GM21528 (cell line): ENCODE data around the gene TNFRSF6B.
A peak's percentile ranks its signal among the peaks of the same experiment; 100 is the strongest.

ENCODE experiments used
- ATAC-seq: cut with Tn5 transposase; IDR thresholded peaks from one replicate; pipeline ENCODE4 v1.9.1; 2021; ENCODE audit warnings: mild to moderate bottlenecking, moderate library complexity; ENCODE audit not compliant: unreplicated experiment, low FRiP score

The TNFRSF6B gene

DNA sequence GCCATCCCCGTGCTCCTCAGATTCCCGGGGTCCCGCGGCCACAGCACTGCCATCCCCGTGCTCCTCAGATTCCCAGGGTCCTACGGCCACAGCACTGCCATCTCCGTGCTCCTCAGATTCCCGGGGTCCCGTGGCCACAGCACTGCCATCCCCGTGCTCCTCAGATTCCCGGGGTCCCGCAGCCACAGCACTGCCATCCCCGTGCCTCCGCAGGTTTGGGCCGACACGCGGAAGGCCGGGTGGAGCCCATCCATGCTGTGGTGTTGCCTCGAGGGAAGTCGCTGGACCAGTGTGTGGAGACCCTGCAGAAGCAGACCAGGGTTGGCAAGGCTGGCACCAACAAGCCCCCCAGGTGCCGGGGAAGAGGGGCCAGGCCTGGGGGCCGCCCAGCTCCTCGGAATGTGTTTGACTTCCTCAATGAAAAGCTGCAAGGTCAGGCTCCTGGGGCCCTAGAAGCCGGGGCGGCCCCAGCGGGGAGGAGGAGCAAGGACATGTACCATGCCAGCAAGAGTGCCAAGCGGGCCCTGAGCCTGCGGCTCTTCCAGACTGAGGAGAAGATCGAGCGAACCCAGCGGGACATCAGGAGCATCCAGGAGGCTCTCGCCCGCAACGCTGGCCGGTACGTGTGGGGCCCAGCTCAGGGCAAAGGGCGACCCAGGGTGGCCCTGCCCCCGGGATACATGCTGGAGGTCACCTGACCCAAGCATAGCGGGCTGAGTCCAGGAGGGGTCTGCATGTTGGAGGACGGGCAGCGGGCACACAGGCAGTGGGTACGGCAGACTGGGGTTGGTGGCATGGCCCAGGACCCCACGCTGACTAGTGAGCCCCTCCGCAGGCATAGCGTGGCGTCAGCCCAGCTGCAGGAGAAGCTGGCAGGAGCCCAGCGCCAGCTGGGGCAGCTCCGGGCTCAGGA is 38.8 kb downstream of the TNFRSF6B start:
- no peak for ATAC-seq

DNA sequence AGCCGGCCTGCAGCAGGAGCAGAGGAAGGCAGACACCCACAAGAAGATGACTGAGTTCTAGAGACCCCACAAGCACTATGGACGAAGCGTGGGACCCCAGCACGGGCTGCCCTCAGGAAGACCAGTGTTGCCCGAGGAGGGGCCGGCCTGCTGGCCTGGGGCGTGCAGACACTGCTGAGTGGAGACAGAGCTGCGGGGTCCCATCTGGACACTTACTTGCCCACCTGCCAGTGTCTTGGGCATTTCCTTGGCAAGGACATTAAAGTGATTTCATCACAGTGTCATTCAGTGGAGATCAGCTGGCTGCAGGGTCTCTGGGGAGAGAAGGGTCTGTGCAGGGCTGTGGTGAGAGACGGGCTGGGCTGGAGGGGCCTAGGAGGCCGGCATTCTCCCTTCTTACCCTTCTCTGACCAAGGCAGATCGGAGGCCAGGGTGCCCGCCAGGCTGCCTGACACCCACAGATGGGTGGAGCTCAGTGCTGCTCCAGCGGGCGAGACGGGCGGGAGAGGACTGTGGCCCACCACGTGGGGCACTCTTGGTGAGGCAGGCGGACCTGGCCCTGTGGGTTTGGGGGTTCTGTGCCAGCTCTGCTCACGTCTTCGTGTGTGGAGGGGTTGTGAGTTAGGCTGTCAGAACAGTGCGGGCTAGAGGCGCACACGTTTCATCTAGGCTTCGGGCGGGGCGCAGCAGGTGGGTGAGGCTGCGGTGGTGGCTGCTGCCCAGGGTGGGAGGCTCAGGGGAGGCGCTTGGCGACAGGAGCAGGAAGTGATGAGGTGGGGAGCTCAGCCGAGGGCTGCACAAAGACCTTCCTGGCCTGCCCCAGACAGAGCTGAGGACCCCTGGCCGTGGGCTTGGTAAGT is 39.6 kb downstream of the TNFRSF6B start, which contains the start of gene LIME1:
TSS of gene LIME1 (plus strand) at position 806 of the 860 bp plus-strand sequence. CDS start 886 bp downstream, outside the sequence.
- ATAC-seq: no peak

DNA sequence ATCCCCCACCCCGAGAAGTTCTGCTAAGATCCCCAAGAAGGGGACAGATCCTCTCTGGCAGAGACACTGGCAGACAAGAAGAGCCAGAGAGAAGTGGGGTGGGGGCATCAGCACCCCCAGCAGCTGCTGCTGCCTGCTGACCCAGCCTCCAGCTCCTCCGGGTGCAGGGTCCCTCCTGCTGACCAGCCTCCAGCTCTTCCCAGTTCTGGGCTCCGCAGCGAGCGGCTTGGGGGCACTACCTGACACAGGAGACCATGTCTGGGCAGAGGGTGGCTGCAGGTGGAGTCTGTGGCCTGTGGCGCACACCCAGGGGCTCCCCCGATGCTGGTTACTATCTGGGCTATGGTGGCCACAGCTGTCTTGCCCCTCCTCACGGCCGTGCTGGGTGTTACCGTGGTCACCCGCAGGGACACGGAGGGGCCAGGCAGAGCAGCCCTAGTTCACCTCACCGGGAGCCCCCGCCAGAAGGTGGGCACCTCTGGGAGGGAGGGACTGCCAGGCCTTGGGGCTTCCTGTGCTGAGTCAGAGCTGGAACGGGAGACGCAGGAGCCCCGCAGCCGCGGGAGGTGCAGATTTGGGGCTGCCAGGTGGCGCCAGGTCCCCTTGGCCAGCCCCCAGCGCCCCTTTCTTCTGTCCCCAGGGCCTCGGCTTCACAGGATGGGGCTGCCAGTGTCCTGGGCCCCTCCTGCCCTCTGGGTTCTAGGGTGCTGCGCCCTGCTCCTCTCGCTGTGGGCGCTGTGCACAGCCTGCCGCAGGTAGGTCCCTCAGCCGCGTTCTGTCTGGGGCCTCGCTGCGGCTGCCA is 40.6 kb downstream of the TNFRSF6B start:
- ATAC-seq: no peak

DNA sequence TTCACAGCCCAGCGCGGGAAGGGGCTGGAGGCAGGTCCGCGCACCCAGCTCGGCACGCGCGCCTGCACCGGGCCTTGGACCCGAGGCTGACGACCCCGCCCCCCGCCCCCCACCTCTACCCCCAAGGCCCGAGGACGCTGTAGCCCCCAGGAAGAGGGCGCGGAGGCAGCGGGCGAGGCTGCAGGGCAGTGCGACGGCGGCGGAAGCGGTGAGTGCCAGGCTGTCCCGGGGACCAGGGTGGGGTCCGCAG is 41.2 kb downstream of the TNFRSF6B start:
- no peak for ATAC-seq

DNA sequence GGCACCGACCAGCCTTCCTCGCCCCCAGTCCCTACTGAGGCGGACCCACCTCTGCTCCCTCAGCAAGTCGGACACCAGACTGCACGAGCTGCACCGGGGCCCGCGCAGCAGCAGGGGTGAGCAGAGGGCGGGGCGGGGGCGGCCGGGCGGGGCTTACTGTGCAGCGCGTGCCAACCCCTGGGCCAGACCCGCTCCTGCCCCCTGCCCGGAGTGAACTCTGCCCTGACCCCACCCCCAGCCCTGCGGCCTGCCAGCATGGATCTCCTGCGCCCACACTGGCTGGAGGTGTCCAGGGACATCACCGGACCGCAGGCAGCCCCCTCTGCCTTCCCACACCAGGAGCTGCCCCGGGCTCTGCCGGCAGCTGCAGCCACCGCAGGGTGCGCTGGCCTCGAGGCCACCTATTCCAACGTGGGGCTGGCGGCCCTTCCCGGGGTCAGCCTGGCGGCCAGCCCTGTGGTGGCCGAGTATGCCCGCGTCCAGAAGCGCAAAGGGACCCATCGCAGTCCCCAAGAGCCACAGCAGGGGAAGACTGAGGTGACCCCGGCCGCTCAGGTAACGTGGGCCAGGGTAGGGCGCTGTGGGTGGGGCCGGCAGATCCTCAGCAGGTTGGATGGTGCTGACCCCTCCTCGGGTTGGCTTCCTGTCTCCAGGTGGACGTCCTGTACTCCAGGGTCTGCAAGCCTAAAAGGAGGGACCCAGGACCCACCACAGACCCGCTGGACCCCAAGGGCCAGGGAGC is 41.7 kb downstream of the TNFRSF6B start:
- ATAC-seq: no peak

DNA sequence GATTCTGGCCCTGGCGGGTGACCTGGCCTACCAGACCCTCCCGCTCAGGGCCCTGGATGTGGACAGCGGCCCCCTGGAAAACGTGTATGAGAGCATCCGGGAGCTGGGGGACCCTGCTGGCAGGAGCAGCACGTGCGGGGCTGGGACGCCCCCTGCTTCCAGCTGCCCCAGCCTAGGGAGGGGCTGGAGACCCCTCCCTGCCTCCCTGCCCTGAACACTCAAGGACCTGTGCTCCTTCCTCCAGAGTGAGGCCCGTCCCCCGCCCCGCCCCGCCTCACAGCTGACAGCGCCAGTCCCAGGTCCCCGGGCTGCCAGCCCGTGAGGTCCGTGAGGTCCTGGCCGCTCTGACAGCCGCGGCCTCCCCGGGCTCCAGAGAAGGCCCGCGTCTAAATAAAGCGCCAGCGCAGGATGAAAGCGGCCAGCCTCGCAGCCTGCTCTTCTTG is 42.3 kb downstream of the TNFRSF6B start:
- no peak for ATAC-seq

DNA sequence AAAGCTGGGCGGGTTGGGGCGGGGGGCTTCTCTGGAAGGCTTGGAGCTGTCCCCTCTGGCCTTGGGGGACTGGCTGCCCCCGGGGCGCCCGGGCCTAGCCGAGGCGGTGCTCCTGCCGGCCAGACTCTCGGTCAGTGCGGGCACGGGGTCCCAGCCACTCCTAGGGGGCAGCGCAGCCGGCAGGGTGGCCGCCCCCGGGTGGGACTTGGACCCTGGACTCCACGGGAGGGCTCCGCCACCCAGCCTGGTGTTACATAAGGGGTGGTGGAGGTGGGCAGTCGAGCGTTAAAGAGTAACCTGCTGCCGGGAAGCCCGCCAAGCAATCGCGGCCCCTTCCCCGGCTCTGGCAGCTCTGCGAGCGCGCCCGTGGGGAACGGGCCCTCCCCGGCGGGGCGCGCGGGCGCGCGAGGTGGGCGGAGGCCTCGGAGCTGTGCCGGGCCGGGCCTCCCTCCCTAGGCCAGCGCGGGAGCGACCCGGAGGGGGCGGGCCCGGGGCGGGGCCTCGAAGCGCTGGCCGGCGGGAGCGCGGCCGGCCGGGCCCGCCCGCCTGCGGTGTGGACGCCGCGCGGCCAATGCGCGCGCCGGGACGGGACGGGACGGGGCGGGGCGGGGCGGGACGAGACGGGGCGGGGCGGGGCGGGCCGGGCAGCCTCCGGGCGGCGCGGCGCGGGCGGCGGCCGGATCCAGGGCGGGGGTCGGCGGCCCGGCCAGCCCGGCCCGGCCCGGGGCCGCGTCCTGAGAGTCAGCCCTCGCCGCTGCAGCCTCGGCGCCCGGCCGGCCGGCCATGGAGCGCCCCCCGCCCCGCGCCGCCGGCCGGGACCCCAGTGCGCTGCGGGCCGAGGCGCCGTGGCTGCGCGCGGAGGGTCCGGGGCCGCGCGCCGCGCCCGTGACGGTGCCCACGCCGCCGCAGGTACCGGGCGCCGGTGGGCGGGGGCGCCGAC is 42.9 kb downstream of the TNFRSF6B start, which contains the start of gene SLC2A4RG:
TSS of gene SLC2A4RG (plus strand) at position 647 of the 940 bp plus-strand sequence. CDS start at position 784, 137 bp downstream.
- ATAC-seq: peak; percentile 36

DNA sequence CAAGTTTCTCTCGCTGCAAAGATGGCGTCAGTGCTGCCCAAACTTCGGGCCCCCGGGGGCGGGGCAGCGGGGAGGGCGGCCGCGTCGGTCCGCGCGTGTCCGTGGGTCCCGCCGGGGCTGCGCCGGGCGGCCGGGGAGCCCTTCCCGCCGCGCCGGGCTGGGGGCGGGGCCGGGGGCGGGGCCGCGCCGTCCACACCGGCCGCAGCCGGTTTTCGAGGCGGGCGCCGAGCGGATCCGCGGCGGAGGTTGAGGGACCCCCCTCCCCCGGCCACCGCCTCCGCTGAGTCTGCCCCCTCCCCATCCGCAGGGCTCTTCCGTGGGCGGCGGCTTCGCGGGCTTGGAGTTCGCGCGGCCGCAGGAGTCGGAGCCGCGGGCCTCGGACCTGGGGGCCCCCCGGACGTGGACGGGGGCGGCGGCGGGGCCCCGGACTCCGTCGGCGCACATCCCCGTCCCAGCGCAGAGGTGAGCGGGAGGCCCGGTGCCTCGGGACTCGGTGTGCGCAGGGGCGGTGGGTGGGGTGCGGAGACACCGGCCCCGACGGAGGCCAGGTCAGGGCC is 43.7 kb downstream of the TNFRSF6B start:
- no peak for ATAC-seq

DNA sequence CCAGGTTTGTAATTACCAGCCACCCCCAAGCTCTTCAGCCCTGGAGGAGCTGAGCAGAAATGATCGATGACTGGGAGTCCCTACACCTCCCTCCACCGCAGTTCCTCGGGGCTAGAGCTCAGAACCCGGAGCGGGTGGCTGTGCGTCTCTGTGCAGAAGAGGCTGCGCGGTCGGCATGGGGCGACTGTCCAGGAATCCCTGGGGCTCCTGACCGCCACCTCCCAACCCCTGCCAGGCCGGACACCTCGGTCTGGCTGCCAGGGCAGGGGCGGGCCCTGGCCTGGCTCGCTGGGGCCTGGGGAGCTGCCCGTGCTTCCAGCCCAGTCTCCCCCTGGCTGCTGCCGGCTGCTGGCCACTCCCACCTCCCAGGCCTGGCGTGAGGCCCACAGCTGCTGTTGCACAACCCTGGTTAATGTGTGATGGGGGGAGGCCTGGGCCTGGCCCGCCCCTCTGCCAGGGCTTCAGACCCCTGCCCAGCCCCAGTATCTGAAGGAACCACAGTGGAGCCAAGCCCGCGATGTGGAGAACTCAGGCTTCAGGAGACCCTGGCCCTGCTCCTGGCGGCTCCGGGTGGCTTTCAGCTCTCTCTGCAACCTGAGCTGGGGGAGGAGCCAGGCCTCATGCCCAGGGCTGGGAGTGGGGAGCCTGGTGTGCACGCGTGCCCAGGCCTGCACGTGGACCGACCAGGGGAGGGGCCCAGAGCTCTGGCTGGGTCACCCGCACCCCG is 44.3 kb downstream of the TNFRSF6B start:
- no peak for ATAC-seq

DNA sequence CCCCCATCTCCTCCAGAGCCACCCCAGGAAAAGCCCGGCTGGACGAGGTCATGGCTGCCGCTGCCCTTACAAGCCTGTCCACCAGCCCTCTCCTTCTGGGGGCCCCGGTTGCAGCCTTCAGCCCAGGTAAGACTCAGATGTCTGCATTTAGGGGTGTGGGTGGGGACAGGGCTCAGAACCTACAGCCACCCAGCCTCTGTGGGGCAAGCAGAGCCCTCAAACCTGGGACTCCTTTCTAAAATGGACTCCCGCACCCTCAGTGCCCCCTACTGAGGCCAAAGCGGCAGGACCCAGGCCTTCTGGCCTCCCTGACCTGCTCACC is 44.9 kb downstream of the TNFRSF6B start:
- no peak for ATAC-seq

DNA sequence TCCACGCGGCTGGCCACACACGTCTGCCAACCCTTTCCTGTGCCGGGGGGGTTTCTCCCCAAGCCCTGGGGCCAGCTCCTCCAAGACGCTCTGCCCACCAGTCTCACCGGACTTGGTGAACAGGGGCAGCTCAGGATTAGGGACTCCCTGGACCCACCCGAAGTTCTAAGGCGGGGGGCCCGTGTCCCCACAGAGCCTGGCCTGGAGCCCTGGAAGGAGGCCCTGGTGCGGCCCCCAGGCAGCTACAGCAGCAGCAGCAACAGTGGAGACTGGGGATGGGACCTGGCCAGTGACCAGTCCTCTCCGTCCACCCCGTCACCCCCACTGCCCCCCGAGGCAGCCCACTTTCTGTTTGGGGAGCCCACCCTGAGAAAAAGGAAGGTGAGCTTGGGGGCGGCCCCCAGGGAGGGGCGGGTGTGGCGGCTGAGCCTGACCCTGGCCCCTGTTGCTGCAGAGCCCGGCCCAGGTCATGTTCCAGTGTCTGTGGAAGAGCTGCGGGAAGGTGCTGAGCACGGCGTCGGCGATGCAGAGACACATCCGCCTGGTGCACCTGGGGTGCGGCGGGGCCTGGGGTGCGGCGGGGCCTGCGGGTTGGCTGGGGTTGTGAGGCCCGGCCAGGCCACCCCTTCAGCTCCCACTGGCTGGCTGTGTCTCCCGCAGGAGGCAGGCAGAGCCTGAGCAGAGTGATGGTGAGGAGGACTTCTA is 45.4 kb downstream of the TNFRSF6B start:
- no peak for ATAC-seq

DNA sequence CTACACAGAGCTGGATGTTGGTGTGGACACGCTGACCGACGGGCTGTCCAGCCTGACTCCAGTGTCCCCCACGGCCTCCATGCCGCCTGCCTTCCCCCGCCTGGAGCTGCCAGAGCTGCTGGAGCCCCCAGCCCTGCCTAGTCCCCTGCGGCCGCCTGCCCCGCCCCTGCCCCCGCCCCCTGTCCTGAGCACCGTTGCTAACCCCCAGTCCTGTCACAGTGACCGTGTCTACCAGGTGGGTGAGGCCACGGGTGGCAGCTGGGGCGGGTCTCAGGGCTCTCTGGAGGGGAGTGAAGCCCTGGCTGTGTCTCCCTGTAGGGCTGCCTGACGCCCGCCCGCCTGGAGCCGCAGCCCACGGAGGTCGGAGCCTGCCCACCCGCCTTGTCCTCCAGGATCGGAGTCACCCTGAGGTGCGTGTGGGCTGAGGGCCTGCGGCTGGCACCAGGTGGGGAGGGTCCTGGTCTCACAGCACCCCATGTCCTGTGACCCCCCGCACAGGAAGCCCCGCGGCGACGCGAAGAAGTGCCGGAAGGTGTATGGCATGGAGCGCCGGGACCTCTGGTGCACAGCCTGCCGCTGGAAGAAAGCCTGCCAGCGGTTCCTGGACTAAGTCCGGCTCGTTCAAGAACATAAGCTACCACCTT is 46.1 kb downstream of the TNFRSF6B start:
- no peak for ATAC-seq

DNA sequence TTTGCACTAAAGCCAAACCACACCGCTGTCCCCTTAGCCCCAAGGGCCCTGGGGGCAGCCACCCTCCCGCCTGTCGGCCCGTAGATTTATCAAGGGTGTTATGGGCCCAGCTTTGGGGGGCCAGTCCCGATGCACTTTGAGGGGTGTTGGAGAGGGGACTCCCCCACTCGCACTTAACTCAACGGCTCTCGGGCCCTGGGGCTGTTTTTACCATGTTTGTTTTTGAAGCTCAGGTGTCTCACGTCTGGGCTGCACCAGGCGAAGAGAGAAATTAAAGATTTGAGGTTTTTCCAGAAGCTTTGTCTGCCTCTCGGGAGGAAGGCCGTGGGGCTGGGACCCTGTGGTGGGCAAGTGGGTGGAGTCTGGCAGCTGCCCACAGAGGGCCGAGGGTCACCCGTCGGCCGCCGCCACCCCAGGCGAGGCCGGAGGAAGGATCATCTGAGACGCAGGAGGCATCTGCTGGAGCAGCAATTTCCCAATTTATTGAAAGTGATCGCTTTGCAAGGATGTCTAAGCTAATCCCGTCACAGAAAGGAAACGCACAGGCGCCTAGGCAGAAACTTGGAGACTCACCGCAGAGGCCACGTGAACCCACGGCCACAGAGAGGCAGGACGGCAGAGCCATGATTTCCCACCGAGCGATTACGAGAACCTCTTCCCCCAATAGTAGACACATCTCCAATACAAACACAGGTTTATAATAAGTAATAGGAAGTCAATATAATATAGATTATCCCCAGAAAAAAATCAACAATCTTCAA is 46.9 kb downstream of the TNFRSF6B start:
- ATAC-seq: no peak

DNA sequence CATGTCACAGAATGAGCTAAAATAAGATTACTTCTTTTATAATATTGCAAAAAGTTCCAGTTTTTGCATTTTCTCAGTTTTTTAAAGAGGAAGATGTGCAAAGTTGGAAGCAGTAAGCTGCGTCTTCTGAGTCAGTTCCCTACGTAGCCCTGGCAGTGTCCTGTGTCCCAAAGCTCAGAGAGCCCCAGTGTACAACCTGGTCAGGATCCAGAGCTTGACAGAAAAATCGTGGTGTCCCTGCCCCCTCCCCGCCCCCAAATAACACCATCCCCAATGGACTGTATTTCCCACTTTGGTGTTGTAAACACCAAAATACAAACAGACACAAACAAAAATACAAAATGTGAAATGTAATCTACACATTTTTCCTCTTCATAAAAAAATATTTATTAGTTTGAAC is 47.7 kb downstream of the TNFRSF6B start:
- no peak for ATAC-seq

DNA sequence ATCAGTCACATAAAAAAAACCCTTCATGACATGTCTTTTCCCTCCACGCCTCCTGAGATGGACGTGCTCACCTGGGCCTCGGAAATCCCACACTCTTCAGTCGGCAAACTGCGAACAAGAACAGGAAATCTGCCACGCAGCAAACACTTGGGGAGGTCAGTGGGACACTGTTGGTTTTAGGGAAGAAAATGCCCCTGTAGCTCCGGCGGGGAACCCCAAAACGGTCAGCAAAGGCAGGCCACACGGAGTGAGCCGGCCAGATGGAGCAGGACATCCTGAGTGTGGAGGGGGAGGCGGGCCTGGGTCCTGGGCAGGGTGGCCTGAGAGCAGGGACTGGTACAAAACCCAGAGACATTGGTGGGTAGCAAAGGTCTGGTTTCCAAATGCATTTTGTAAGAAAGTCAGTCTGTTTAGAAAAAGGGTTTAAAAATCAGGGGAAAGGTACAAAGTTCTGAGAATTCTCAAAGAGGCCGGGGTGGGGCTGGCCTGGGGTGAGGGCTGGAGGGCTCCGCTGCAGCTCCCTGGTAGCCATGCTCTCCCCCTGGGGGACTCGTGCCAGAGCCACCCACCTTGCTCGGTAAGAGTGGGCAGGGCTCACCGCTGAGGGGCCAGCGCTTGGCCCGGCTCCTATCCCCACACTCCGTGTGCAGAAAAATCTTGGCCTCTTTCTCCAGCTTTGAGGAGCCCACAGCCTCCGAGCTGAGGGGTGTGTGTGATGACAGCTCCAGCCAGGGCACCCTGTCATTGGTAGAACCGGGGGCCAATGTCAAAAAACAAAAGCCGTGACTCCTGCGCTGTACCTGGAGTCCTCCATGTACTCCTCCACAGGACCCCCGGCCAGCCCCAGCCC is 48.3 kb downstream of the TNFRSF6B start:
- no peak for ATAC-seq
